SK-N-SH (cell line): Measurements from ENCODE around the gene LAX1.

Source experiments
- CHD2 ChIP-seq: fragments of 150-350 bp; IDR thresholded peaks from 2 replicates; pipeline ENCODE4 v1.6.1; 2018; ENCODE audit warnings: low read length; ENCODE audit not compliant: partially characterized antibody
- CTCF ChIP-seq: fragments of 200-600 bp; sonication (generic); IDR thresholded peaks from 2 replicates; pipeline ENCODE4 v1.6.1; 2017; ENCODE audit warnings: antibody characterized with exemption, mild to moderate bottlenecking, moderate library complexity
- MAX ChIP-seq: IDR thresholded peaks from 2 replicates; pipeline ENCODE4 v1.4.0; 2012; ENCODE audit warnings: low read depth
- SMC3 ChIP-seq: IDR thresholded peaks from 2 replicates; pipeline ENCODE4 v1.6.1; 2012; ENCODE audit warnings: low read depth, low read length, improper control_type of control experiment
- ZBTB33 ChIP-seq: IDR thresholded peaks from 2 replicates; pipeline ENCODE4 v1.4.0; 2012; ENCODE audit warnings: low read depth, borderline replicate concordance

GRCh38 chr1:203720242-203720641 is 44.7 kb upstream of the LAX1 start:
- TF ChIP-seq CHD2, result no peak
- TF ChIP-seq ZBTB33, result no peak
- no peak for TF ChIP-seq CTCF
- no peak for TF ChIP-seq SMC3
- TF ChIP-seq MAX, result no peak
